ENCODE results near the gene DCAF7. TPM values are rescaled to one million over a fixed set of nuclear protein-coding genes. Genes with fewer than 3 reads are reported as not detected.

Gene DCAF7
- total RNA-seq, 1 experiment from 2014 or later: 55.4 TPM

DNA sequence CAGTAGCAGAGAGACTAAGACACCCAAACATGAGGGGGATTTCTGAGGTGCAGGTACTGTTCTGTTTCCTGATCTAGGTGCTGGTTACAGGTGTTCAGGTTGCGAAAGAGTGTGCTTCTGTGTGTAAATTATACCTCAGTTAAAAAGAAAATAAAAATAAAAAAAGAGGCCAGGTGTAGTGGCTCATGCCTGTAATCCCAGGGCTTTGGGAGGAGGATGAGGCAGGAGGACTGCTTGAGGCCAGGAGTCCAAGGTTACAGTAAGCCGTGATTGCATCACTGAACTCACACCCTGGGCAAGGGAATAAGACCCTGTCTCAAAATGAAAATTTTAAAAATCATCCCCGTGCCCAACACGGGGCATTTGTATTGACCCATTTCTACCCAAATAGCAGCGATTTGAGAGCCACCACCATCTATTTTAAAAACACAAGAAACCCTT is 3.2 kb upstream of the DCAF7 start:
- H3K27me3 ChIP-seq: no peaks in the 10 kb centered on the region
- H3K9me3 ChIP-seq (replicated peaks): no peaks in the 10 kb centered on the region
- H3K27ac ChIP-seq: no peak overlapping the region
- H3K4me3 ChIP-seq: no peak overlapping the region
- no peaks in the 10 kb centered on the region for H3K36me3 ChIP-seq
- no peak for DNase-seq
- no peaks in the 10 kb centered on the region; the same call in 1 of the 2 replicates for H3K4me1 ChIP-seq

DNA sequence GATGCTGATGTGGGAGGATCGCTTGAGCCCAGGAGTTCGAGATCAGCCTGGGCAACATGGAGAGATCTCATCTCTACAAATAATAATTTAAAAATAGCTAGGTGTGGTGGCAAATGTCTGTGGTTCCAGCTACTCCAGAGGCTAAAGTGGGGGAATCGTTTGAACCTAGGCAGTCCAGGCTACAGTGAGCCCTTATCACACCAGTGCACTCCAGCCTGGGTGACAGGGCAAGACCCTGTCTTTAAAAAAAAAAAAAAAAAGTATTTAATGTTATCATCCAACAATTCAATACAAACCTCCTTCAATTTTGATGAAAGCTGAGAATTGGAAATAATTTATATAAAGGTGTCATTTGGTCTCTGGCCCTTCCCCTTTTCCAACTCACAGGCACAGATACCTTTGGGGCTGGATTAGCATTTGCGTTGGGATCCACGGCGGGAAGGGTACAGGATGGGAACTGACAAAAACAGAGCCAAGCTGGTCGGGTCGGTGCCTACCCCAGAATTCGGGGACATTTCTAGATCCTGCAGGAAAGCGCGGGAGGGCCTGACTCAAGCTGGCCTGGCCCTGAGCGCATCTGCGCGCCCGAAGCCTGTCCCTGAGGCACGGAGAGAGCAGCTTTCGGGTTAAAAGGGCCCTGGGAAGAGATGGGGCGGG is 860 bp upstream of the DCAF7 start:
- no peaks in the 10 kb centered on the region for H3K9me3 ChIP-seq (replicated peaks)
- H3K27me3 ChIP-seq: no peaks in the 10 kb centered on the region
- peak overlapping the region; percentile 83 for H3K4me3 ChIP-seq
- H3K27ac ChIP-seq: peak overlapping the region; percentile 72
- DNase-seq: no peak
- no peaks in the 10 kb centered on the region for H3K36me3 ChIP-seq
- no peaks in the 10 kb centered on the region; the same call in 1 of the 2 replicates for H3K4me1 ChIP-seq

- Histone ChIP-seq H3K9me3 (replicated peaks) (no peaks in the 10 kb centered on the region), H3K27me3 (no peaks in the 10 kb centered on the region), H3K4me1 (no peaks in the 10 kb centered on the region; the same call in 1 of the 2 replicates), H3K4me3 (peak overlapping the region; percentile 83), H3K27ac (peak overlapping the region; percentile 66), H3K36me3 (no peaks in the 10 kb centered on the region; the same call in 1 of the 2 replicates)
- DNase-seq: peak; percentile 57 to 70
Measured at GRCh38 chr17:63550817-63551639, 751 bp downstream of the DCAF7 start.

DNA sequence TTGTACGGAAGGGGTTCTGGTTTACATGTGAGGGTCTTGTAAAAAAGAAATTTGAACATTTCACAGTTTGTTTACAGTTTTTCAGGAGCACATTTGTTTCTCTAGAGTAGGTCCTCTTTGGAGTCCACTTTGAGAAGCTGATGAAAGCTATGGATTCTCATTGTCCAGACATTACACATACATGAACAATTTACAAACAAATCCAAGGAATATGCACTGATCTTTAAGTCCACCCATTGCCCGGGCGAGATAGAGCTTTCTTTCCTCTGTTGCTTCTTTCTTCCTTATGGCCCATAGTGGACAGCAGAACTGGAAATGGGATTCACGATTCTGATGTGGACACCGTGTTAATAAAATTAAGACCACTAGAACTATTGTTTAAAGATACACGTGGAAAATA is 1.9 kb downstream of the DCAF7 start:
- H3K4me3 ChIP-seq: peak overlapping the region; percentile 83
- no peak for DNase-seq
- no peak overlapping the region for H3K27ac ChIP-seq
- H3K36me3 ChIP-seq: no peaks in the 10 kb centered on the region; the same call in 1 of the 2 replicates
- no peaks in the 10 kb centered on the region for H3K27me3 ChIP-seq
- no peaks in the 10 kb centered on the region for H3K9me3 ChIP-seq (replicated peaks)
- no peaks in the 10 kb centered on the region; the same call in 1 of the 2 replicates for H3K4me1 ChIP-seq

DNA sequence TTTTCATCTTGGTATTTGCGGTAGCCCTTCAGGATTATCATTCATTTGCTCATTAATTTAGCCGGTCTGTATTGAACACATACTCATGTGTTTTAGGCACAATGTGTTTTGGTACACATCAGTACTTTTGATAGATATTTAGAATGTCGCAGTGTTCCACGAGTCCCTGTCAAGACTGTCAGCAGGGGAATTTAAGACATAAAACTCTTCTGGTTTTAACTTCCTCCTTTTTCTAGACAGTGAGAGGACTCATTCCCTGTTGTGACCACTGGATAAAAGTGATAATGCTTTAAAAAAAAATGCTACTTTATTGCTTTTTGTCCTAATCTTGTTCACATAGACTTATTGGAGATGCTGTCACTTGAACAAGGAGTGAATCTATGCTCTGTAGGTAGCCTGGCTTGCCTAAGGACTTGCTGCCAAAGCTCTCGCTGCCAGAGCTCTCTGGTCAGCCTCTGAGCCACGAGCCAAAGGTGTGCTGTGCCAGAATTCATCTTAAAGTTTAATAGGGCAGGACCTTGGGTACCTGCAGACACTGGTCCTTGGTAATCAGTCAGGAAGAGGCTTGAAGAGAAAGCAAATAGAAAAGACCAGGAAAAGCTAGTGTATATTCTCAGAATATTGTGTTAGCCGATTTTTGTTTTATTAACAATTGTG is 5.4 kb downstream of the DCAF7 start:
- Histone ChIP-seq H3K27ac (no peak overlapping the region), H3K27me3 (no peaks in the 10 kb centered on the region), H3K4me1 (no peaks in the 10 kb centered on the region; the same call in 1 of the 2 replicates), H3K4me3 (no peak overlapping the region), H3K36me3 (no peaks in the 10 kb centered on the region; the same call in 1 of the 2 replicates), H3K9me3 (replicated peaks) (no peaks in the 10 kb centered on the region)
- no peak for DNase-seq

- Histone ChIP-seq H3K4me3 (no peak overlapping the region), H3K27me3 (no peaks in the 10 kb centered on the region), H3K4me1 (no peaks in the 10 kb centered on the region; the same call in 1 of the 2 replicates), H3K9me3 (replicated peaks) (no peaks in the 10 kb centered on the region), H3K27ac (no peak overlapping the region), H3K36me3 (no peaks in the 10 kb centered on the region; the same call in 1 of the 2 replicates)
- no peak for DNase-seq
Measured at GRCh38 chr17:63557416-63557815, 7.1 kb downstream of the DCAF7 start.

GRCh38 chr17:63558441-63558840 is 8.2 kb downstream of the DCAF7 start:
- Histone ChIP-seq H3K27me3 (no peaks in the 10 kb centered on the region), H3K36me3 (no peaks in the 10 kb centered on the region; the same call in 1 of the 2 replicates), H3K9me3 (replicated peaks) (no peaks in the 10 kb centered on the region), H3K4me1 (no peaks in the 10 kb centered on the region), H3K27ac (no peak overlapping the region), H3K4me3 (no peak overlapping the region)
- no peak for DNase-seq

DNA sequence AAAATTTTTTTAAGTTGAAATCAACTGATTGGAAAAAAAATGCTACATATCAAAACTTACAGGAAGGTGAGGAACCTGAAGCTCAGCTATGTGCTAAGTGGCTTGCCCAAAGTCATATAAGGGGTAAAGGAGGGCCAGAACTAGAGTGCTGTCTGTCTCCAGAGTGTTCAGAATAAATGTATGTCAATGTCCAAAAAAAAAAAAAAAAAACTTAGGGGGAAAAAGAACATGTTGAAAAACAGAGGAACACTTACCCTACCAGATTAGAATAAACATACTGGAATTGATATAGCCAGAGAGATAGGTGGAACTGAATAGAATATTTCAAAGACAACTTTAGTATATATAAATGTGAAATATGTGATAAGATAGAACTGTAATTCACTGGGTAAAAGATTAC is 11.5 kb downstream of the DCAF7 start:
- H3K27ac ChIP-seq: no peak overlapping the region
- H3K9me3 ChIP-seq (replicated peaks): no peaks in the 10 kb centered on the region
- no peak overlapping the region for H3K4me3 ChIP-seq
- no peak for DNase-seq
- no peaks in the 10 kb centered on the region; the same call in 1 of the 2 replicates for H3K36me3 ChIP-seq
- H3K4me1 ChIP-seq: no peaks in the 10 kb centered on the region
- no peaks in the 10 kb centered on the region for H3K27me3 ChIP-seq

GRCh38 chr17:63563339-63563738 is 13.1 kb downstream of the DCAF7 start:
- H3K36me3 ChIP-seq: no peaks in the 10 kb centered on the region
- H3K9me3 ChIP-seq (replicated peaks): no peaks in the 10 kb centered on the region
- H3K27me3 ChIP-seq: no peaks in the 10 kb centered on the region
- no peaks in the 10 kb centered on the region for H3K4me1 ChIP-seq
- DNase-seq: no peak
- H3K4me3 ChIP-seq: no peak overlapping the region
- no peak overlapping the region for H3K27ac ChIP-seq

DNA sequence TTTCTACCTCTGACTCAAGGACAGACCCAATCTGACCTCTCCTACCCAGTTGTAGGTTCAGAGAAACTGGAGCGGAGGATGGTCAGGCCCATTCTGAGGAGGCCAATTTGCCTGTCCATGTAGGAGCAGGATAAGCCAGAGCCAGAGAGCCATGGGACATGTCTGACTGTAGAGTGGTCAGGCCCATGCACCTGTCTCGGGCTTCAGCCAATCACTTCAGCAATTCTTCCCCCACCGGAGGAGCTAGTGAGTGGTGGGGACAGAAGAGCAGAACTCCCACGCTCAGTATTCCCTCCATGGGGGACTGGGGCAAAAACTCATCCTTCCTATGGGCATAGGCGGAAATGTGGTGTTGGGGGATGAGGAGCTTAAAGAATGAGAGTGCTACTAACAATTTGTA is 14.3 kb downstream of the DCAF7 start:
- Histone ChIP-seq H3K9me3 (replicated peaks) (no peaks in the 10 kb centered on the region), H3K36me3 (no peaks in the 10 kb centered on the region), H3K4me3 (no peak overlapping the region), H3K27me3 (no peaks in the 10 kb centered on the region), H3K27ac (no peak overlapping the region), H3K4me1 (no peaks in the 10 kb centered on the region)
- DNase-seq: no peak

DNA sequence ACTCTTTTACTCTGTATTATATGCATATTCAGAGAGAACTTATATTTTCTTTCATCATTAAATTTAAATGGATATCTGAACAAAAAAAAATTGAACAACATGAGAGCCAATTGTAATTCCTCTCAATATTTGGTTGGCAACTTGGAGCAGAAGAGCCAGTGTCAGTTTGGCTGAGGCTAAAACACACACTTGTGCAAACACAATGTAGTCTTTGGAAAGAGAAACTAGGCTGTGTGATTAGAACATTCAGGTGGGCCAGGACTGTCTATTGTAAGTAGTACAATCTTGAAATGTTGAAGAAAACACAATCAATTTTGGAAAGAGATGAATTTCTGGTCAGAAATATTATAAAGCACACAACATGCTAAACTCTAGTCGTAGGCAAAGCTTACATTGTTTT is 17.0 kb downstream of the DCAF7 start:
- no peaks in the 10 kb centered on the region for H3K27me3 ChIP-seq
- no peak overlapping the region for H3K27ac ChIP-seq
- H3K4me1 ChIP-seq: no peaks in the 10 kb centered on the region
- no peak for DNase-seq
- no peaks in the 10 kb centered on the region for H3K36me3 ChIP-seq
- H3K9me3 ChIP-seq (replicated peaks): no peaks in the 10 kb centered on the region
- no peak overlapping the region for H3K4me3 ChIP-seq

DNA sequence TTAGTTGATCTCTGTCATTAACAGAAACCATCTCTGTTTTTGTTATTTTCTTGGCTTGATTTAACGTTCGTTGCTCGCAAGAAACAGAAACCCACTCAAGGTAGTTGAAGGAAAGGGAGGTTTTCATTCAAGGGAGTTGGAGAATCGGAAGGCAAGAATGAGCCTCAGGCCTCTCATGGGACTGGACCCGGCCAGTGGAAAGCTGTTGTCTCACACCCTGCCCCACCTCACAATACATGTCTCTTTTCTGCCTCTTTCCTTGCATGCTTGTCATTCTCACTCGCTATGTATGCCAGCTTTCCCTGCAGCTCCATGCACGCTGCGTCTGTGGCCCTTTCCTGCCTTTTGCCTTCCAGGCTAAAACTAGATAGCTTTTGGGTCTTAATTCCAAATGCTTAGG is 18.3 kb downstream of the DCAF7 start:
- DNase-seq: no peak
- Histone ChIP-seq H3K27ac (no peak overlapping the region), H3K36me3 (no peaks in the 10 kb centered on the region), H3K9me3 (replicated peaks) (no peaks in the 10 kb centered on the region), H3K4me3 (no peak overlapping the region), H3K4me1 (no peaks in the 10 kb centered on the region), H3K27me3 (no peaks in the 10 kb centered on the region)

DNA sequence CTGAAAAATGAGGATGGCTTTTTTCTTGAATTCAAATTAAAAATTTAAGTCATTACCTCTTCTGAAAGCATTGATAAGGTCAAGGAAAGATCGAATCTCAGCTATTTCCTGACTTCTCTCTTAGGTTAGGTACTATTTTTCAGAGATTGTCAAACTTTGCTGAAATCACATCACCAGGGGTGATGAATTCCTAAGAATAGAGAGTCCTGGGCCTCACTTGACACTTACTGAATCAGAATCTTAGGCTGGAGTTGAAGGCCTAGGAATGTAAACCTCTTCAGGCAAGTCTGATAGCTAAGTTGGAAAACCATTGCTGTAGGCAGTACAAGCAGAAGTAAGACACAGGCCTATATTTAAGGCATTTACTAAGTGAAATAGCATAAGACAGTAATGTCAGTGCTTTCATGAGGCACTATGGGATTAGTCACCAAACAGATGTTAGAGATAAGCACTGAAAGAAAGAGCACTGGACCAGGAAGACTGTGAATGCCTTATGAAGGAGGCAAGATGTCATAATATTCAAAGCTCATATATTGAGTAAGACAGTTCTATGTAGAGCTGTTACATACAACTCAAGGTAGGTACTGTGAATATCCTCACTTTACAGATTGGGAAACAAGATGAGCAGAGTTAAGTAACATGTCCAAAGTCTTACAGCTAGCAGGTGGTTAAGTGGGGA is 21.5 kb downstream of the DCAF7 start:
- no peaks in the 10 kb centered on the region for H3K36me3 ChIP-seq
- H3K9me3 ChIP-seq (replicated peaks): no peaks in the 10 kb centered on the region
- H3K4me1 ChIP-seq: no peaks in the 10 kb centered on the region
- H3K4me3 ChIP-seq: no peak overlapping the region
- H3K27ac ChIP-seq: no peak overlapping the region
- DNase-seq: no peak
- no peaks in the 10 kb centered on the region for H3K27me3 ChIP-seq

DNA sequence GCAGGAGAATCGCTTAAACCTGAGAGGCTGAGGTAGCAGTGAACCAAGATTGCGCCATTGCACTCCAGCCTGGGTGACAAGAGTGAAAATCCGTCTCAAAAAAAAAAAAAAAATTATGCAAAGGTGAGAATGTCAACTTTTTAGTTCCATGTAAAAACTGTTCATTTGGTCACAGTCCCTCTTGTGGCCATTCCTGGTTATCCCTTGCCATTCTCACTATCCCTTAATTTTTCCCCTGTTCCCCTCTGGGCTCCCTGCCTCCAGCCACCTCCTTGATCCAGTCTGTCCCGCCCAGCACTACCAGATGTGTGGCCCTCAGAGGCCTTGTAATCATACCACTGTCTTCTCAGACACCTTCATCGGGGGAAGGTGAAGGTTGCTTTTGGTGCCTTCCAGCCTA is 23.4 kb downstream of the DCAF7 start:
- Histone ChIP-seq H3K4me3 (no peak overlapping the region), H3K4me1 (no peaks in the 10 kb centered on the region), H3K27me3 (no peaks in the 10 kb centered on the region), H3K36me3 (no peaks in the 10 kb centered on the region), H3K27ac (no peak overlapping the region), H3K9me3 (replicated peaks) (no peaks in the 10 kb centered on the region)
- peak in 1 of 2 experiments; percentile 17 for DNase-seq
